HepG2 (cell line): ENCODE results near the gene C10orf67. TPM values are rescaled to one million over a fixed set of nuclear protein-coding genes. Genes with fewer than 3 reads are reported as not detected.

ENCODE experiments used
- ATAC-seq: fragments of 200-7000 bp; cut with Tn5 transposase; 3 replicates; pipeline ENCODE4 v1.9.1; 2020; ENCODE audit warnings: mild to moderate bottlenecking, moderate library complexity
- BruUV-seq: library from RNA; stranded (reverse); fragments of 400-500 nt; replicated peaks from 2 replicates; lab custom pipeline; 2021; lab: Mats Ljungman, UMichigan
- CTCF ChIA-PET: fragments of 300-600 bp; formaldehyde crosslinking; extraction: SDS; loops from one replicate; lab custom pipeline; 2021; ENCODE audit warnings: low total read pairs, inconsistent platforms, low intra/inter-chr PET ratio; lab: Yijun Ruan, JAX
- POLR2A ChIA-PET: fragments of 350-600 bp; sonication (Branson Sonifier 250); formaldehyde crosslinking; loops from one replicate; lab custom pipeline; 2020; ENCODE audit warnings: antibody characterized with exemption, inconsistent platforms; lab: Yijun Ruan, JAX
- DNase-seq: peaks from one replicate; pipeline ENCODE4 v3.0.0-alpha.2; 2015; ENCODE audit warnings: low spot score
- FAIRE-seq: peaks from 3 replicates; lab custom pipeline; 2011; peaks lifted over from hg19 to GRCh38; lab: Jason Lieb, UNC
- H2AFZ ChIP-seq: one replicate; pipeline ENCODE4 v1.6.1; 2011; ENCODE audit warnings: low read length, inconsistent platforms
- H3K27ac ChIP-seq: fragments of 300-600 bp; 3 replicates; pipeline ENCODE4 v1.8.0; 2011; ENCODE audit warnings: mixed run types, mild to moderate bottlenecking, mixed read lengths, low read length, inconsistent platforms; ENCODE audit not compliant: insufficient read depth; ENCODE audit errors: extremely low read length
- H3K27me3 ChIP-seq, 2 experiments: fragments of 200-600 bp in 1 of 2; 2 replicates in 1 of 2; 3 replicates in 1 of 2; pipeline versions ENCODE4 v1.6.0 to v1.8.0; 2011; ENCODE audit warnings: low read length in 2 of 2, mild to moderate bottlenecking in 2 of 2, moderate library complexity in 2 of 2, inconsistent platforms in 1 of 2; ENCODE audit not compliant: insufficient read depth in 2 of 2, control insufficient read depth in 1 of 2
- H3K36me3 ChIP-seq, 2 experiments: fragments of 200-600 bp in 1 of 2; replicated peaks in 1 of 2; 2 replicates in 1 of 2; 3 replicates in 1 of 2; pipeline versions ENCODE4 v1.5.1 to v1.8.0; 2011; ENCODE audit warnings: low read length in 2 of 2, inconsistent platforms in 1 of 2; ENCODE audit not compliant: insufficient read depth in 2 of 2, control insufficient read depth in 1 of 2
- H3K4me1 ChIP-seq: 2 replicates; pipeline ENCODE4 v1.5.1; 2012; ENCODE audit warnings: low read length, inconsistent platforms; ENCODE audit not compliant: insufficient read depth
- H3K4me2 ChIP-seq: 2 replicates; pipeline ENCODE4 v1.6.0; 2011; ENCODE audit warnings: low read depth, low read length, inconsistent platforms
- H3K4me3 ChIP-seq, 3 experiments: fragments of 200-600 bp in 1 of 3; sonication (generic), shearing (Covaris generic) in 1 of 3; replicated peaks in 1 of 3; 2 replicates each; pipeline ENCODE4 v1.5.1; 2011 to 2016; ENCODE audit warnings: low read length in 3 of 3, inconsistent platforms in 2 of 3, low read depth in 2 of 3, mild to moderate bottlenecking in 2 of 3, control low read depth in 1 of 3, mixed read lengths in 1 of 3; ENCODE audit not compliant: insufficient read depth in 1 of 3
- H3K79me2 ChIP-seq: one replicate; pipeline ENCODE4 v1.6.1; 2011; ENCODE audit warnings: low read length, inconsistent platforms; ENCODE audit not compliant: insufficient read depth
- H3K9ac ChIP-seq: 2 replicates; pipeline ENCODE4 v1.6.0; 2011; ENCODE audit warnings: mild to moderate bottlenecking, low read depth, low read length, inconsistent platforms; ENCODE audit not compliant: insufficient read depth
- H3K9me3 ChIP-seq: 2 replicates; pipeline ENCODE4 v1.5.1; 2012; ENCODE audit warnings: mild to moderate bottlenecking, low read length
- H4K20me1 ChIP-seq: 2 replicates; pipeline ENCODE4 v1.6.0; 2011; ENCODE audit warnings: inconsistent platforms, mild to moderate bottlenecking, low read length, moderate library complexity; ENCODE audit not compliant: insufficient read depth
- BCL6 ChIP-seq: IDR thresholded peaks from 2 replicates; pipeline ENCODE4 v1.6.1; 2016; ENCODE audit warnings: missing genetic modification reagents, missing compliant biosample characterization
- CENPX ChIP-seq: sonication (generic); formaldehyde crosslinking; IDR thresholded peaks from 2 replicates; pipeline ENCODE4 v1.9.0; 2021; ENCODE audit warnings: mild to moderate bottlenecking, missing genetic modification reagents, moderate library complexity
- NFKB2 ChIP-seq: sonication (generic); formaldehyde crosslinking; IDR thresholded peaks from 2 replicates; pipeline ENCODE4 v1.4.0; 2020; ENCODE audit warnings: missing genetic modification reagents, borderline replicate concordance
- POLR2AphosphoS5 ChIP-seq: IDR thresholded peaks from 2 replicates; pipeline ENCODE4 v1.6.1; 2012; ENCODE audit warnings: low read depth, low read length
- RFX3 ChIP-seq: IDR thresholded peaks from 2 replicates; pipeline ENCODE4 v1.6.1; 2016; ENCODE audit warnings: missing biosample characterization, missing genetic modification reagents
- SMAD1 ChIP-seq: sonication (generic); formaldehyde crosslinking; IDR thresholded peaks from 2 replicates; pipeline ENCODE4 v1.4.0; 2020; ENCODE audit warnings: missing genetic modification reagents, low read depth, mild to moderate bottlenecking, borderline replicate concordance
- SRF ChIP-seq: IDR thresholded peaks from 2 replicates; pipeline ENCODE4 v1.6.1; 2011; ENCODE audit warnings: mild to moderate bottlenecking, low read depth, low read length, moderate library complexity
- XBP1 ChIP-seq: sonication (generic); formaldehyde crosslinking; IDR thresholded peaks from 2 replicates; pipeline ENCODE4 v1.5.0; 2020; ENCODE audit warnings: missing genetic modification reagents
- ZBTB1 ChIP-seq: sonication (generic); formaldehyde crosslinking; IDR thresholded peaks from 2 replicates; pipeline ENCODE4 v1.4.0; 2020; ENCODE audit warnings: missing genetic modification reagents, borderline replicate concordance
- ZC3H13 ChIP-seq: sonication (generic); formaldehyde crosslinking; IDR thresholded peaks from 2 replicates; pipeline ENCODE4 v1.8.1; 2023; ENCODE audit warnings: mild to moderate bottlenecking, missing genetic modification reagents, moderate library complexity
- ZNF124 ChIP-seq: sonication (generic); formaldehyde crosslinking; IDR thresholded peaks from 2 replicates; pipeline ENCODE4 v1.4.0; 2020; ENCODE audit warnings: missing genetic modification reagents
- ZNF550 ChIP-seq: sonication (generic); formaldehyde crosslinking; IDR thresholded peaks from 2 replicates; pipeline ENCODE4 v1.4.0; 2020; ENCODE audit warnings: mild to moderate bottlenecking, missing genetic modification reagents, borderline replicate concordance
- WGBS: methylation state at CpG from one replicate; pipeline ENCODE4 v1.1.6; 2017; ENCODE audit warnings: low lambda C conversion rate; 5-methylcytosine and 5-hydroxymethylcytosine counted together
- in situ Hi-C: cut with HindIII; loops from 2 replicates; pipeline ENCODE4 v1.10.0; 2017; ENCODE audit warnings: low pct_unique_long_range_greater_than_20kb; ENCODE audit not compliant: extremely low pct_ligation_motif_present
- intact Hi-C: fragments of 100-400 bp; cut with micrococcal nuclease; formaldehyde crosslinking; loops from one replicate; pipeline ENCODE4 v1.10.0; 2022; ENCODE audit not compliant: unreplicated experiment
- polyA plus RNA-seq, 8 experiments: library from polyadenylated mRNA; depleted of rRNA in 3 of 8; stranded (reverse) in 7 of 8; unstranded in 1 of 8; fragments of >200 nt; fragmentation: Illumina TruSeq in 4 of 8; extraction: Trizol in 4 of 8; gene quantifications; 2 replicates each; pipeline versions ENCODE4 v1.2.1 to v1.2.3, GENCODE V29; 2011 to 2016; ENCODE audit warnings: low read depth in 4 of 8, missing spikeins in 1 of 8, mixed read lengths in 1 of 8; ENCODE audit not compliant: insufficient read depth in 1 of 8
- total RNA-seq, 5 experiments: library from RNA; depleted of rRNA; stranded (reverse); fragments of >200 nt; fragmentation: Illumina TruSeq; extraction: Trizol; gene quantifications; 2 replicates each; pipeline ENCODE4 v1.2.3, GENCODE V29; 2016; ENCODE audit warnings: low read depth in 1 of 5
- TF ChIP-seq, protein P1 (sequence below): sonication (generic); formaldehyde crosslinking; IDR thresholded peaks from 2 replicates; pipeline ENCODE4 v1.9.0; 2021; ENCODE audit warnings: mild to moderate bottlenecking, missing genetic modification reagents

C10orf67 gene
- total and polyA plus RNA-seq, 2 of the 13 experiments (the other 11 are each of a cell fraction or from before 2014, with no cell fraction given): not detected

GRCh38 chr10:23316406-23316805, 28.2 kb downstream of the C10orf67 start:
- POLR2A ChIA-PET: no interaction called here
- intact Hi-C loops: no loop called here

DNA sequence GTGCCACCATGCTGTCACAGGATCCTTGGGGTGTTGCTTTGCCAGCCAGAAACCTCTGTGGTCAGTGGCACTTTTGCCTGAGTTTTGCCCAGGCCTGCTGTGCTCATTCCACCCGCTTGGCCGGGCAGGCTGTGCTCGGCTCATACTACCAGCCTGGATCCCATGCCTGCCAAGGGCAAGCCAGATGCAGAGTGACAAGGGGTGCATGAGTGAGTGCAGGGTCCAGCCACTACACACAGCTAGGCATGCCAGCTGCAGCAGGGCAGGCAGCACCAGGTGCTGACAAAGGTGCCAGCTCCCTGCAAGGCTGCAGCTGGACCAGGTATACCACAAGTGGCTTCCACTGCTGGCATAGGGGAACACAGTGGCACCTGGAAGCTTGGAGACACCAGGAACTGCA, 28.6 kb downstream of the C10orf67 start:
- ATAC-seq (no peak; the same call in 2 of the 3 replicates), FAIRE-seq (no peak)
- no peak overlapping the region for H3K9ac ChIP-seq
- no peak overlapping the region for H3K27ac ChIP-seq
- H3K79me2 ChIP-seq: no peaks in the 10 kb centered on the region
- WGBS: no CpG with 5 or more reads among the region's 3 CpGs
- intact Hi-C loops: loop anchor here (2.0 kb wide), 1 partner anchor 23 kb away; no protein-coding TSS in a partner anchor
- POLR2A ChIA-PET: no interaction called here
- H3K4me1 ChIP-seq: no peaks in the 10 kb centered on the region
- TF ChIP-seq, protein P1, sequence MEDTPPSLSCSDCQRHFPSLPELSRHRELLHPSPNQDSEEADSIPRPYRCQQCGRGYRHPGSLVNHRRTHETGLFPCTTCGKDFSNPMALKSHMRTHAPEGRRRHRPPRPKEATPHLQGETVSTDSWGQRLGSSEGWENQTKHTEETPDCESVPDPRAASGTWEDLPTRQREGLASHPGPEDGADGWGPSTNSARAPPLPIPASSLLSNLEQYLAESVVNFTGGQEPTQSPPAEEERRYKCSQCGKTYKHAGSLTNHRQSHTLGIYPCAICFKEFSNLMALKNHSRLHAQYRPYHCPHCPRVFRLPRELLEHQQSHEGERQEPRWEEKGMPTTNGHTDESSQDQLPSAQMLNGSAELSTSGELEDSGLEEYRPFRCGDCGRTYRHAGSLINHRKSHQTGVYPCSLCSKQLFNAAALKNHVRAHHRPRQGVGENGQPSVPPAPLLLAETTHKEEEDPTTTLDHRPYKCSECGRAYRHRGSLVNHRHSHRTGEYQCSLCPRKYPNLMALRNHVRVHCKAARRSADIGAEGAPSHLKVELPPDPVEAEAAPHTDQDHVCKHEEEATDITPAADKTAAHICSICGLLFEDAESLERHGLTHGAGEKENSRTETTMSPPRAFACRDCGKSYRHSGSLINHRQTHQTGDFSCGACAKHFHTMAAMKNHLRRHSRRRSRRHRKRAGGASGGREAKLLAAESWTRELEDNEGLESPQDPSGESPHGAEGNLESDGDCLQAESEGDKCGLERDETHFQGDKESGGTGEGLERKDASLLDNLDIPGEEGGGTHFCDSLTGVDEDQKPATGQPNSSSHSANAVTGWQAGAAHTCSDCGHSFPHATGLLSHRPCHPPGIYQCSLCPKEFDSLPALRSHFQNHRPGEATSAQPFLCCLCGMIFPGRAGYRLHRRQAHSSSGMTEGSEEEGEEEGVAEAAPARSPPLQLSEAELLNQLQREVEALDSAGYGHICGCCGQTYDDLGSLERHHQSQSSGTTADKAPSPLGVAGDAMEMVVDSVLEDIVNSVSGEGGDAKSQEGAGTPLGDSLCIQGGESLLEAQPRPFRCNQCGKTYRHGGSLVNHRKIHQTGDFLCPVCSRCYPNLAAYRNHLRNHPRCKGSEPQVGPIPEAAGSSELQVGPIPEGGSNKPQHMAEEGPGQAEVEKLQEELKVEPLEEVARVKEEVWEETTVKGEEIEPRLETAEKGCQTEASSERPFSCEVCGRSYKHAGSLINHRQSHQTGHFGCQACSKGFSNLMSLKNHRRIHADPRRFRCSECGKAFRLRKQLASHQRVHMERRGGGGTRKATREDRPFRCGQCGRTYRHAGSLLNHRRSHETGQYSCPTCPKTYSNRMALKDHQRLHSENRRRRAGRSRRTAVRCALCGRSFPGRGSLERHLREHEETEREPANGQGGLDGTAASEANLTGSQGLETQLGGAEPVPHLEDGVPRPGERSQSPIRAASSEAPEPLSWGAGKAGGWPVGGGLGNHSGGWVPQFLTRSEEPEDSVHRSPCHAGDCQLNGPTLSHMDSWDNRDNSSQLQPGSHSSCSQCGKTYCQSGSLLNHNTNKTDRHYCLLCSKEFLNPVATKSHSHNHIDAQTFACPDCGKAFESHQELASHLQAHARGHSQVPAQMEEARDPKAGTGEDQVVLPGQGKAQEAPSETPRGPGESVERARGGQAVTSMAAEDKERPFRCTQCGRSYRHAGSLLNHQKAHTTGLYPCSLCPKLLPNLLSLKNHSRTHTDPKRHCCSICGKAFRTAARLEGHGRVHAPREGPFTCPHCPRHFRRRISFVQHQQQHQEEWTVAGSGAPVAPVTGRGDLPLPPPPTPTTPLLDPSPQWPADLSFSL (CRISPR knock-in tag): no peak
- TF ChIP-seq POLR2AphosphoS5 (no peak), XBP1 (CRISPR knock-in tag) (no peak), ZBTB1 (CRISPR knock-in tag) (no peak), ZC3H13 (CRISPR knock-in tag) (no peak), ZNF550 (CRISPR knock-in tag) (no peak), RFX3 (no peak), ZNF124 (CRISPR knock-in tag) (no peak)
- TF ChIP-seq, all 625 proteins: peak for 0
- H3K27me3 ChIP-seq: no peaks in the 10 kb centered on the region; a peak in 2 of 5 replicates
- no peaks in the 10 kb centered on the region for H3K36me3 ChIP-seq
- CTCF ChIA-PET: interaction anchor here (2.5 kb wide), 1 partner anchor 209 kb away, joined by 17 read pairs; no protein-coding TSS in a partner anchor
- no peaks in the 10 kb centered on the region for H3K9me3 ChIP-seq
- no peak overlapping the region for H2AFZ ChIP-seq
- H3K4me2 ChIP-seq: no peak overlapping the region
- H3K4me3 ChIP-seq: no peak overlapping the region
- no TSS peak for BruUV-seq
- in situ Hi-C loops: loop anchor here (5.0 to 10.0 kb wide), 2 partner anchors 206 to 379 kb away; no protein-coding TSS in a partner anchor
- no peak for DNase-seq
- H4K20me1 ChIP-seq: no peaks in the 10 kb centered on the region

More at GRCh38 chr10:23316406-23316805, 28.2 kb downstream of the C10orf67 start:
- Histone ChIP-seq H3K9me3 (no peaks in the 10 kb centered on the region), H3K79me2 (no peaks in the 10 kb centered on the region), H3K36me3 (no peaks in the 10 kb centered on the region), H3K4me2 (no peak overlapping the region), H3K27me3 (no peaks in the 10 kb centered on the region; a peak in 2 of 5 replicates), H3K4me3 (no peak overlapping the region), H3K27ac (no peak overlapping the region), H4K20me1 (no peaks in the 10 kb centered on the region), H3K9ac (no peak overlapping the region), H2AFZ (no peak overlapping the region), H3K4me1 (no peaks in the 10 kb centered on the region)
- TF ChIP-seq SRF (no peak), NFKB2 (CRISPR knock-in tag) (no peak), SMAD1 (CRISPR knock-in tag) (no peak), BCL6 (CRISPR knock-in tag) (no peak), CENPX (CRISPR knock-in tag) (no peak)
- WGBS: 20% methylated on average over 5 of the region's 6 CpGs
- BruUV-seq: no TSS peak
- no peak for FAIRE-seq
- ATAC-seq: no peak
- in situ Hi-C loops: loop anchor here (5.0 to 10.0 kb wide), 2 partner anchors 206 to 378 kb away; no protein-coding TSS in a partner anchor
- CTCF ChIA-PET: no interaction called here
- no peak for DNase-seq
